Activated B cell treated with CpG ODN at 0.5 μM for 24 hours (primary cell): Measurements from ENCODE around the gene CORO1A. TPM values are rescaled to one million over a fixed set of nuclear protein-coding genes. Genes with fewer than 3 reads are reported as not detected.

Experiments used
- ATAC-seq: fragments of 200-7000 bp; cut with Tn5 transposase; one replicate; pipeline ENCODE4 v1.10.0; 2021; ENCODE audit warnings: low read depth, mild to moderate bottlenecking, moderate library complexity
- CTCF ChIA-PET: fragments of 350-600 bp; sonication (Branson Sonifier 250); formaldehyde crosslinking; loops from one replicate; lab custom pipeline; 2021; ENCODE audit warnings: antibody characterized with exemption; lab: Charles Lee
- POLR2A ChIA-PET: fragments of 350-600 bp; sonication (Branson Sonifier 250); formaldehyde crosslinking; loops from one replicate; lab custom pipeline; 2021; ENCODE audit warnings: antibody characterized with exemption; lab: Charles Lee
- DNase-seq: peaks from one replicate; pipeline ENCODE4 v3.0.0; 2022
- H3K27ac Mint-ChIP-seq: one replicate; pipeline ENCODE4 v1.8.0; 2020; ENCODE audit warnings: mixed read lengths
- H3K27me3 Mint-ChIP-seq: one replicate; pipeline ENCODE4 v1.8.0; 2021; ENCODE audit warnings: mixed read lengths
- H3K36me3 Mint-ChIP-seq: one replicate; pipeline ENCODE4 v1.8.0; 2021; ENCODE audit warnings: low read depth, mixed read lengths
- H3K4me1 Mint-ChIP-seq: one replicate; pipeline ENCODE4 v1.8.0; 2021; ENCODE audit warnings: mixed read lengths
- H3K4me3 Mint-ChIP-seq: one replicate; pipeline ENCODE4 v1.8.0; 2020; ENCODE audit warnings: mild to moderate bottlenecking, mixed read lengths
- H3K9me3 Mint-ChIP-seq: one replicate; pipeline ENCODE4 v1.8.0; 2020; ENCODE audit warnings: mixed read lengths
- CTCF ChIP-seq: fragments of 200-600 bp; IDR thresholded peaks from one replicate; pipeline ENCODE4 v1.8.0; 2022; ENCODE audit warnings: antibody characterized with exemption, mild to moderate bottlenecking
- intact Hi-C: fragments of 100-400 bp; cut with micrococcal nuclease; formaldehyde crosslinking; loops from one replicate; pipeline ENCODE4 v1.15.1; 2024
- total RNA-seq: library from RNA; stranded (reverse); gene quantifications from 2 replicates; pipeline ENCODE4 v1.2.3, GENCODE V29; 2022

Gene CORO1A
- total RNA-seq, result 1,030 and 1,060 TPM in 2 replicates

GRCh38 chr16:30183233-30184095 is at the start of gene CORO1A:
Gene CORO1A, plus strand, starts transcription at chr16:30183602. Its CDS starts 1,608 bp downstream, at chr16:30185210.
- POLR2A ChIA-PET, result interaction anchor here (0.6 to 7.4 kb wide), 46 partner anchors 9 to 1275 kb away, joined by 3 to 335 read pairs (median 5); partner anchors contain the start of genes ALDOA, DCTPP1, FBRS and FBXL19
- H3K4me3 Mint-ChIP-seq, result peak within 1 kb of the TSS; percentile 98
- no peaks in the 10 kb centered on the region for H3K27me3 Mint-ChIP-seq
- ATAC-seq (peak; percentile 60), DNase-seq (peak; percentile 86)
- intact Hi-C loops, result loop anchor here (1.0 kb wide), 2 partner anchors 60 to 91 kb away; partner anchors contain the start of gene MAPK3
- H3K27ac Mint-ChIP-seq, result peak within 1 kb of the TSS; percentile 97
- peaks cover 41% of the 10 kb centered on the region for H3K4me1 Mint-ChIP-seq
- no peaks in the 10 kb centered on the region for H3K9me3 Mint-ChIP-seq
- no peak for TF ChIP-seq CTCF
- CTCF ChIA-PET, result interaction anchor here (1.0 to 4.4 kb wide), 3 partner anchors 40 to 91 kb away, joined by 3 to 33 read pairs (median 6); partner anchors contain the start of gene TBX6
- peaks cover 38% of the 10 kb centered on the region for H3K36me3 Mint-ChIP-seq

GRCh38 chr16:30136971-30137605 is 46.3 kb upstream of the CORO1A start:
- DNase-seq, result no peak
- Mint-ChIP-seq H3K27ac (no peak overlapping the region), H3K36me3 (no peaks in the 10 kb centered on the region), H3K27me3 (peaks cover 1% of the 10 kb centered on the region), H3K4me3 (no peak overlapping the region), H3K9me3 (no peaks in the 10 kb centered on the region), H3K4me1 (peaks cover 6% of the 10 kb centered on the region)
- intact Hi-C loops, result no loop called here
- no peak for ATAC-seq
- CTCF ChIA-PET, result no interaction called here
- no peak for TF ChIP-seq CTCF
- POLR2A ChIA-PET, result interaction anchor here (0.6 to 1.5 kb wide), 2 partner anchors 43 to 46 kb away, joined by 4 to 7 read pairs; partner anchors contain the start of gene CORO1A

GRCh38 chr16:30137897-30138296 is 45.5 kb upstream of the CORO1A start:
- no peak for ATAC-seq

GRCh38 chr16:30139583-30140481 is 43.6 kb upstream of the CORO1A start:
- CTCF ChIA-PET, result no interaction called here
- DNase-seq (no peak), ATAC-seq (no peak)
- TF ChIP-seq CTCF, result no peak
- POLR2A ChIA-PET, result interaction anchor here (1.0 to 1.6 kb wide), 2 partner anchors 17 to 46 kb away, joined by 3 to 6 read pairs; partner anchors contain the start of gene MAPK3
- no peaks in the 10 kb centered on the region for H3K9me3 Mint-ChIP-seq
- no peaks in the 10 kb centered on the region for H3K36me3 Mint-ChIP-seq
- intact Hi-C loops, result no loop called here
- peaks cover 12% of the 10 kb centered on the region for H3K4me1 Mint-ChIP-seq
- H3K27me3 Mint-ChIP-seq, result no peaks in the 10 kb centered on the region
- H3K27ac Mint-ChIP-seq, result no peak overlapping the region
- no peak overlapping the region for H3K4me3 Mint-ChIP-seq

More at GRCh38 chr16:30137897-30138296, 45.5 kb upstream of the CORO1A start:
- H3K4me3 Mint-ChIP-seq, result no peak overlapping the region
- intact Hi-C loops, result no loop called here
- no peak for DNase-seq
- no peaks in the 10 kb centered on the region for H3K36me3 Mint-ChIP-seq
- no peak overlapping the region for H3K27ac Mint-ChIP-seq
- ChIA-PET POLR2A (interaction anchor here (1.2 to 1.5 kb wide), 2 partner anchors 45 to 46 kb away, joined by 4 to 7 read pairs; partner anchors contain the start of gene CORO1A), CTCF (no interaction called here)
- H3K4me1 Mint-ChIP-seq, result peaks cover 6% of the 10 kb centered on the region
- no peaks in the 10 kb centered on the region for H3K9me3 Mint-ChIP-seq
- TF ChIP-seq CTCF, result no peak
- peaks cover 1% of the 10 kb centered on the region for H3K27me3 Mint-ChIP-seq
